ENCODE measurements around the gene ZIC4.

The ZIC4 gene

GRCh38 chr3:147406028-147406931 is at the start of gene ZIC4:
ZIC4 (minus strand) TSS chr3:147406543; CDS start chr3:147402797, 3,746 bp downstream.
- no peak for DNase-seq (ENCODE audit: low spot score)
- FAIRE-seq = no peak

- DNase-seq (ENCODE audit: low spot score) (no peak), FAIRE-seq (no peak)
Measured at GRCh38 chr3:147449669-147450068, 43.3 kb upstream of the ZIC4 start.

GRCh38 chr3:147447224-147447623 is 40.9 kb upstream of the ZIC4 start:
- DNase-seq (ENCODE audit: low spot score) (no peak), FAIRE-seq (peak; percentile 46)

DNA sequence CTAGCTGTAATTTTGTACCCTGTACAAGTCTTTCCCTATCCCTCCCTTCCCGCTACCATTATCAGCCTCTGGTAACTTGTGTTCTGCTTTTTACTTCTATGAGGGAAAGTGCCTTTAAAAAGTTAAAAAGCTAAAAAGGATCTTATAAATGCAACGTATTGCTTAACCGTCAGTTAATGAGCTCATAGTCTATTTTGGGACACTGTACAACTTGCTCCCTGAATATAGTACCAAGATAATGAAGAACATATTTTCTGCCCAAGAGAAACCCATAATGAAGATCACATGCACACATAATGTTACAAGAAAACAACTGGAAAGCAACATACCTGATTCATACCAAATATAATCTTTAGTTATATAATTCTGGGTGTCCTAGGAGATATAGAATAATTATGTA is 25.4 kb upstream of the ZIC4 start:
- FAIRE-seq (no peak), DNase-seq (ENCODE audit: low spot score) (no peak)

GRCh38 chr3:147428754-147429153 is 22.4 kb upstream of the ZIC4 start:
- DNase-seq (ENCODE audit: low spot score) (no peak), FAIRE-seq (no peak)

DNA sequence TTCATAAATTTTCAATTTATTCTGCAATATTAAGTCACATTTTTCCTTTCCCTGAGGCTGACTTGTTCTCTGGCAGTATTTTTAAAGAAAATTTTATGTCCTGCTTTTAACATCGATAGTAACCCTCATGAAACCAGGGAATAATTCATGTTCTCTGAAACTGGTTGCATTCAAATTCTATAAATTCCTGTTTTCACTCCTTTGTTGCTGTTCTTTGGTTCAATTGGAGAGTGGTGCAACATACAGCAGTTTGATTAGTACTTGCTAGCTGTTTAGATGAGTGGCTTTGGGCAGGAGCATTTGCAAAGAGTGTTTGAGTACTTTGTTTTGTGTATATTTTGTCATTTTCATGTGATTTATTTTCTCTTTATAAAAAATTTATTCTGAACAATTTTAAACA is 22.0 kb upstream of the ZIC4 start:
- FAIRE-seq (no peak), DNase-seq (ENCODE audit: low spot score) (no peak)

DNA sequence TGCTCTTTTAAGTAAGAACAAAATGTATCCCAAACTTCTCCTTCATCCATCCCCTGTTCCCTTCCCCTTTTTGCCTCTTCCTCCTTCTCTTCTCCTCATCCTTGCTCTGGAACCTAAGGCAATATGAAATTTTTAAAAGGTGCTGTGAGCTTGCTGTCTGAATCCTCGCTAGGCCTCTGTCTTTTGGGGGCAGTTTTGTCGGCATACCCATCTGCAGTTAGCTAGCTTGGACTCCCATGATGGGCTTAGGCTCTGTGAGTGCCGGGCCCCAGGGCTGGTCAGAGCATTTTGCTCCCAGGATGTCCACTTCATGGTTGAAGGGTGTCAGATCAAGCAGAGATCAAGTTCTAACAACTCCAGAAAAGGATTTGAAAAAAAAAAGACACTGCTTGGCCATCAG is 21.4 kb upstream of the ZIC4 start:
- FAIRE-seq = no peak

DNA sequence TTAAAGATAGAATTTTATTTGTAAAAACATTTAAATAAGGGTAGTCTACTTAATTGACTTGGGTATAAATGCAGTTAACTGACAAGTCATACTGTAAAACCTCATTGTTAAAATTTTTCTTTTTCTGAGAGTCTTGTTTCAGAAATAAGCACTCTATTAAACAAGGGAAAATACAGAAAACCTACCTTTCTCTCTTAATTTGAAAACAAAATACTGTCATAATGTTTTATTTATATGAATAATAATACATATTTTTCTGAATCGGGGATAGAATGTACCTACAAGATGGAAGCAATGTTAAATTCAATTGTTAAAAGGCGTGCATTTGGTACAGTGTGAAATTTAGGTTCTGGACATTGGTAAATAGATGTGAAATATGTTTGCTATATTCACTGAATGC is 20.6 kb upstream of the ZIC4 start:
- no peak for DNase-seq (ENCODE audit: low spot score)

More for the DNA sequence above, 21.4 kb upstream of the ZIC4 start:
- DNase-seq (ENCODE audit: low spot score) = no peak

GRCh38 chr3:147425388-147425850 is 19.1 kb upstream of the ZIC4 start:
- FAIRE-seq (no peak), DNase-seq (ENCODE audit: low spot score) (no peak)

More for the DNA sequence above, 20.6 kb upstream of the ZIC4 start:
- FAIRE-seq = no peak

DNA sequence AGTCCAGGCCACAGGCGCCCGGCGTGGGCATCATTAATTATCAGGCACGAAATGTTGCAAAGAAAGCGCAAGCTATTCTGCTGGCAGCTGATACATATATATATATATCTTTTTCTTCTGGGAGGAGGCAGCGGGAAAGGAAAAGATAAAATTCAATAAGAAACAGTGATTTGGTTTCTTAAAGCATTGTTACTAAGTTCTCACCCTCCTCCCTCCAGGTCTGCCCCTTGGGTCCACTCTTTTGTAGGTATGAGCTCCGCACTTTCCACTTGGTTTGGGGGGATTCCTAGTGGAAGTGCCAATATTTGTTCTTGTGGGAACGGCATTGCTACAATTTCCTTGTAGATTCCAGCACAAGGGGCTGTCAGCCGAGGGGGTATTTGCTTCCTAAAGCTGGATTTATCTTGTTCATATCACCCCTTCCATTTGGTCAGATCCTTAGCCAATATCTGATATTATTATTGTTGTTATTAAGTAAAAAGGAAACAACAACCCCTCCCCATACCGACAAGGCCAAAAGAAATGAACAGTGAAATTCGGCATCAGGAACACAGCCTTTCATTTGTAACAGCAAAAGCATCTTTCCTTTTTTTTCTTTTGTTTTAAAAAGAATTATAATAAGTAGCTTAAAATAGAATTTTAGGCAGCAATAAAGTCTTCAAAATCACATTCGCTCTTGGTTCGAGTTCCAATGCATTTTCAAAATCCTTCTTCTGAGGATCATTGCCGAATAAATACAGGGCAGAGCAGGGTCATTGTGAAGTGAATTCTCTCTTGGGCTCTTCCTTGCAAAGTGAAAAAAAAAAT is 18.4 kb upstream of the ZIC4 start:
- DNase-seq (ENCODE audit: low spot score) (no peak), FAIRE-seq (no peak)

- DNase-seq (ENCODE audit: low spot score) = no peak
- FAIRE-seq = no peak
Measured at GRCh38 chr3:147423798-147424580, 17.6 kb upstream of the ZIC4 start.

- FAIRE-seq (no peak), DNase-seq (ENCODE audit: low spot score) (no peak)
Measured at GRCh38 chr3:147423537-147423797, 17.1 kb upstream of the ZIC4 start.

- FAIRE-seq (no peak), DNase-seq (ENCODE audit: low spot score) (no peak)
Measured at GRCh38 chr3:147422601-147423536, 16.5 kb upstream of the ZIC4 start.

GRCh38 chr3:147422196-147422595 is 15.9 kb upstream of the ZIC4 start:
- DNase-seq (ENCODE audit: low spot score) (no peak), FAIRE-seq (no peak)

DNA sequence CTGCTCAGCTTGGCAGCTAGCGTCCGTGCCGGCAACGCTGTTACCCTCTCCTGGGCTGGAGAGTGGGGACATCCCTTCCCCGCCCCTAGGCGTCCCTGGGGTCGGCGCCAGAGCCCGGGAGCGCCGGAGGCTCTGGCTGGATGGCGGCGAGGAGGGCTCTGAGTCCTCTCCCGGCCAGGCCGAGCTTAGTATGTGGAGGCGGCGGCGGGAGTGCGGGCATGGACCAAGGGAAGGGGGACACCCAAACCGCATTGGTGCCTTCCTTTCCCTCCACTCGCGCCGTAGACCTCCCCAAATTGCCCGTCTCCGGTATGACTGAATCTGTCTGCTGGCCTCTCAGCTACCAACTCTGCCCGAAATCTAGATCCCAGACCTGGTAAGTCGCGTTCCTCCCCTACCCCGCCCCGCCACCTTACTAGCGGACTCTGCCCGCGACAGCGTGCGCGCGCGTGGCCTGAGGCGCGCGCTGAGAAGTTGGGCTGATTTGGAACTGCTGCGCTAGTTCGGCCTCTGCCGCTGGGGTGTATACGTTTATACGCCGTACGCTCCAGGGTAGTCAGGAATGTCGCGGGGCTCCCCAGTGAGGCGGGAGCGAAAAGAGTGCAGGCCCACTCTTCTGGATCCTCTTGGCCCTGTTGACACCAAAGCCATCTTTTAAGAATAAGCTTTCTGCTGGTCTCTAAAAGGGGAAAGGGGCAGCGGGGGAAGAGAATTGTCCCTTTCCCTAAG is 15.0 kb upstream of the ZIC4 start:
- DNase-seq (ENCODE audit: low spot score) = no peak
- no peak for FAIRE-seq

- DNase-seq (ENCODE audit: low spot score) (no peak), FAIRE-seq (no peak)
Measured at GRCh38 chr3:147420353-147421183, 14.2 kb upstream of the ZIC4 start.

DNA sequence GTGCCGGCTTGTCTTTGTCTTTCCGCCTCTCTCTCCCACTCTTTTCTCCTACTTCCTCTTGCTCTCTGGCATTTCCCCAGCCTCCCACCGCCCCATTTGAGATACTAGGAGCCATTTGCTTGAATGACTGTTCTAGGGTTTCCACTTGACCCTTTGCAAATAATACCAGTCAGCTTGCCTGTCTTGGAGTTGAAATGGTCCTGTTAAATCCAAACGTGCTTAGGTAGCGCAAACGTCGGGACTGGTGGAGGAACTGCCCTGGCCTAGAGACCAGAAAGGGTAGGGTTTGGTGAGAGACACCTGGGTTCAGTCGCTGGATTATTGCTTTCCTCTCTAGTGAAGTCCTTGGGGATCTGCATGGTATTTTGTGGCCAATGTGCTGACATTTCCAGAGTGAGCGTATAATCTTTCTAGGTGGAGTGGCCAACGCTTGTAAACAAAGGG is 13.5 kb upstream of the ZIC4 start:
- FAIRE-seq (no peak), DNase-seq (ENCODE audit: low spot score) (no peak)

DNA sequence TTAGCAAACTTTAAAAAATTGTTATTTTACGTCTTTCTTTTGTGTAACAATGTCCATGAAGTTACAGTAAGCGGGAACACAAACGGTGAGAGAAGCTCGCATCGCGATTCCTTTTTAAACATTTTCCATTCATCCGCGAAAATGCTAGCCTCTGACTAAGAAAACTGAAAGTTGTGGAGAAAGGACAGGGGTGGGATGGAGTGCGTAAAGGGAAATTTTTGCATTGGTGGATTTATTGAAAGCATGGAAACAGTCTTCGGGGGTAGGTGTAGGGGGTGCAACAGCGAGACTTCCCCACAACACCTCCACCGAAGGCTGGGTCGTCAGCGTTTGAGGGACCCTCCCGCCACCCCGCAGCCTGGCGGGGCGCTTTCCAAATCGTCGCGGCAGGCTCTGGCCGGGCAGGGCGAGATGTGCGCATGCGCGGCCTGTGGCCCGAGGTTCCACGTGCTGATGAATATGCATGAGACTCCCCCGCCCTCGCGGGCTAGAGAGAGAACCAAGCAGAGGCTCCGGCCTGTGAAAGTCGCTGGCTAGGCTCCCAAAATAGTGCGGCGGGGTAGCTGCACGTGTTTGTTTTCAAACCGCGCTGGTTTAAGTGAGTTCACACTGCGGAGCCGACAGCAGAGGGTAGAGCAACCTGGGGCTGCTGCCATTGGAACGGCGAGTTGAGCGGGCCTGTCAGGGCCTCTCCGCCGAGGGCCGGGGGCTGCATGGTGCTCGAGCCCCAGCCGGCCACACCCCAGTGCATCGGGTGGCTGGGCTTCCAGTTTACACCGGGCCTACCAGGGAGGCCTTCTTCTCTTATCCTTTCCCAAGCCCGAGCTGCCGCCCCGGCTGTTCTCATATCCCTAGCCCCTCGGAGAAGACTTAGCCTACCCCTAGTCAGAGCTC is 12.7 kb upstream of the ZIC4 start:
- DNase-seq (ENCODE audit: low spot score) (no peak), FAIRE-seq (no peak)
